A549 (cell line): Measurements from ENCODE around the gene HSPA4.

Experiments
- CBX8 ChIP-seq: fragments of 200-600 bp; sonication (generic); IDR thresholded peaks from 2 replicates; pipeline ENCODE4 v1.6.1; 2016
- JUN ChIP-seq, 2 experiments: fragments of >200 bp; sonication (Bioruptor Twin); formaldehyde crosslinking; IDR thresholded peaks; 2 replicates in 1 of 2; 3 replicates in 1 of 2; pipeline ENCODE4 v1.6.1; 2016 to 2017
- MYC ChIP-seq: IDR thresholded peaks from 2 replicates; pipeline ENCODE4 v1.6.1; 2012; ENCODE audit warnings: mild to moderate bottlenecking, inconsistent platforms, low read length, improper control_type of control experiment, borderline replicate concordance
- POLR2A ChIP-seq: IDR thresholded peaks from 2 replicates; pipeline ENCODE4 v1.6.1; 2012; ENCODE audit warnings: mild to moderate bottlenecking, low read length
- RCOR1 ChIP-seq: fragments of 150-350 bp; IDR thresholded peaks from 2 replicates; pipeline ENCODE4 v1.6.1; 2014; ENCODE audit warnings: antibody characterized with exemption, low read length, low read depth
- SREBF2 ChIP-seq: fragments of 450-650 bp; IDR thresholded peaks from 2 replicates; pipeline ENCODE4 v1.6.1; 2014; ENCODE audit warnings: mild to moderate bottlenecking, moderate library complexity
- TP53 ChIP-seq: fragments of 250-450 bp; sonication (Bioruptor Pico); IDR thresholded peaks from 2 replicates; pipeline ENCODE4 v1.5.0; 2021; ENCODE audit warnings: mild to moderate bottlenecking, moderate library complexity
- ZNF302 ChIP-seq: fragments of 250-450 bp; sonication (Bioruptor Pico); IDR thresholded peaks from 2 replicates; pipeline ENCODE4 v1.9.0; 2021; ENCODE audit warnings: inconsistent platforms, mild to moderate bottlenecking, moderate library complexity
- TF ChIP-seq, protein P1 (sequence below): fragments of >200 bp; sonication (Bioruptor Twin); formaldehyde crosslinking; IDR thresholded peaks from 3 replicates; pipeline ENCODE4 v1.5.1; 2016

DNA sequence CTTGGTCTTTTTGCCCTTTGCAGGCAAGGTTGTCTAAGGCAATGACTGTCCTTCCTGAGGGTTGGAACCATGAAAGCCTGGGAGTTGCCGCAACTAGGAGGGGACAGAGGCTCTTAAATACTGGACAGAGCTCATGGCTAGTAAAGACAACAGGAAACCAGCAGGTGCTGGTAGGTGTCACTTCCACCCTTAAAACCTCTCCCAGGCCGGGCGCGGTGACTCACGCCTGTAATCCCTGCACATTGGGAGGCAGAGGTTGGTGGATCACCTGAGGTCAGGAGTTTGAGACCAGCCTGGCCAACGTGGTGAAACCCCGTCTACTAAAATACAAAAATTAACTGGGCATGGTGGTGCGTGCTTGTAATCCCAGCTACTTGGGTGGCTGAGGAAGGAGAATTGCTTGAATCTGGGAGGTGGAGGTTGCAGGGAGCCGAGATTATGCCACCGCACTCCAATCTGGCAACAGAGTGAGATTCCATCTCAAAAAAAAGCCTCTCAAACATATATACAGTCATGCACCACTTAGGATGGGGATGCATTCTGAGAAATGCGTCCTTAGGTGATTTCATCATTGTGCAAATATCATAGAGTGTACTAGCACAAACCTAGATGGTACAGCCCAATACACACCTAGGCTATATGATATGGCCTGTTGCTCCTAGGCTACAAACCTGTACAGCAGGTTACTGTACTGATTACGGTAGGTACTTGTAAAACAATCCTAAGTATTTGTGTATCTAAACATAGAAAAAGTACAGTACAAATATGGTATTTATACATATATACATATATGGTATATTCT lies 102.7 kb downstream of the HSPA4 start:
- TF ChIP-seq POLR2A: no peak
- TF ChIP-seq, protein P1, sequence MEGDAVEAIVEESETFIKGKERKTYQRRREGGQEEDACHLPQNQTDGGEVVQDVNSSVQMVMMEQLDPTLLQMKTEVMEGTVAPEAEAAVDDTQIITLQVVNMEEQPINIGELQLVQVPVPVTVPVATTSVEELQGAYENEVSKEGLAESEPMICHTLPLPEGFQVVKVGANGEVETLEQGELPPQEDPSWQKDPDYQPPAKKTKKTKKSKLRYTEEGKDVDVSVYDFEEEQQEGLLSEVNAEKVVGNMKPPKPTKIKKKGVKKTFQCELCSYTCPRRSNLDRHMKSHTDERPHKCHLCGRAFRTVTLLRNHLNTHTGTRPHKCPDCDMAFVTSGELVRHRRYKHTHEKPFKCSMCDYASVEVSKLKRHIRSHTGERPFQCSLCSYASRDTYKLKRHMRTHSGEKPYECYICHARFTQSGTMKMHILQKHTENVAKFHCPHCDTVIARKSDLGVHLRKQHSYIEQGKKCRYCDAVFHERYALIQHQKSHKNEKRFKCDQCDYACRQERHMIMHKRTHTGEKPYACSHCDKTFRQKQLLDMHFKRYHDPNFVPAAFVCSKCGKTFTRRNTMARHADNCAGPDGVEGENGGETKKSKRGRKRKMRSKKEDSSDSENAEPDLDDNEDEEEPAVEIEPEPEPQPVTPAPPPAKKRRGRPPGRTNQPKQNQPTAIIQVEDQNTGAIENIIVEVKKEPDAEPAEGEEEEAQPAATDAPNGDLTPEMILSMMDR: no peak
- no peak for TF ChIP-seq TP53 (CRISPR knock-in tag)
- no peak for TF ChIP-seq SREBF2
- no peak for TF ChIP-seq MYC
- no peak for TF ChIP-seq JUN (IDR thresholded peaks at IDR 0.05)
- TF ChIP-seq RCOR1: no peak
- TF ChIP-seq CBX8: no peak
- TF ChIP-seq ZNF302 (CRISPR knock-in tag): no peak
